Kidney tubule cell (primary cell): ENCODE results near the gene PGBD2.
A peak's percentile ranks its signal among the peaks of the same experiment; 100 is the strongest.
"Not testable (repeated sequence)": the region's sequence is repeated elsewhere in the genome, so short reads cannot be mapped to it uniquely, and the experiment has no call there.

Experiments
- DNase-seq: peaks from one replicate; pipeline ENCODE4 v3.0.0-alpha.2; 2018; ENCODE audit warnings: low spot score

The PGBD2 gene

GRCh38 chr1:248925859-248926258, 19.8 kb downstream of the PGBD2 start:
- not testable (repeated sequence) for DNase-seq

- peak; percentile 61 for DNase-seq
These were observed 20.6 kb downstream of the PGBD2 start for GRCh38 chr1:248926401-248927182.

GRCh38 chr1:248927283-248927682, 21.2 kb downstream of the PGBD2 start:
- not testable (repeated sequence) for DNase-seq

GRCh38 chr1:248928122-248928521, 22.1 kb downstream of the PGBD2 start:
- not testable (repeated sequence) for DNase-seq

- DNase-seq: not testable (repeated sequence)
These were observed 24.0 kb downstream of the PGBD2 start for GRCh38 chr1:248930037-248930436.

- DNase-seq: not testable (repeated sequence)
These were observed 32.3 kb downstream of the PGBD2 start for GRCh38 chr1:248938173-248938809.

- not testable (repeated sequence) for DNase-seq
These were observed 38.3 kb downstream of the PGBD2 start for GRCh38 chr1:248944134-248944999.

GRCh38 chr1:248945000-248945423, 39.0 kb downstream of the PGBD2 start:
- not testable (repeated sequence) for DNase-seq

- DNase-seq: not testable (repeated sequence)
These were observed 39.4 kb downstream of the PGBD2 start for GRCh38 chr1:248945453-248945852.

GRCh38 chr1:248945856-248946416, 39.9 kb downstream of the PGBD2 start:
- not testable (repeated sequence) for DNase-seq
